NCI-H1436 (cell line): ENCODE results near the gene SPATA16.
"Not testable (repeated sequence)": the region's sequence is repeated elsewhere in the genome, so short reads cannot be mapped to it uniquely, and the experiment has no call there.

Experiments used
- DNase-seq: peaks from one replicate; lab custom pipeline; 2025; lab: John Stamatoyannopoulos, UW

SPATA16 gene

GRCh38 chr3:172939651-172940293, 201.3 kb downstream of the SPATA16 start:
- no peak for DNase-seq

- DNase-seq: no peak
Measured at GRCh38 chr3:172938788-172939187, 202.2 kb downstream of the SPATA16 start.

- DNase-seq: no peak
Measured at GRCh38 chr3:172931746-172932285, 209.2 kb downstream of the SPATA16 start.

- DNase-seq: no peak
Measured at GRCh38 chr3:172929451-172929850, 211.6 kb downstream of the SPATA16 start.

GRCh38 chr3:172924546-172924945, 216.5 kb downstream of the SPATA16 start:
- no peak for DNase-seq

- no peak for DNase-seq
Measured at GRCh38 chr3:172919297-172919683, 221.7 kb downstream of the SPATA16 start.

- DNase-seq: no peak
Measured at GRCh38 chr3:172918568-172919296, 222.3 kb downstream of the SPATA16 start.

GRCh38 chr3:172918165-172918564, 222.9 kb downstream of the SPATA16 start:
- peak; percentile 63 for DNase-seq

- peak; percentile 50 for DNase-seq
Measured at GRCh38 chr3:172915911-172916514, 225.0 kb downstream of the SPATA16 start.

- no peak for DNase-seq
Measured at GRCh38 chr3:172914854-172915253, 226.2 kb downstream of the SPATA16 start.

- DNase-seq: no peak
Measured at GRCh38 chr3:172913911-172914655, 227.0 kb downstream of the SPATA16 start.

- DNase-seq: no peak
Measured at GRCh38 chr3:172911142-172911541, 229.9 kb downstream of the SPATA16 start.

- peak; percentile 39 for DNase-seq
Measured at GRCh38 chr3:172908771-172909270, 232.2 kb downstream of the SPATA16 start.

GRCh38 chr3:172905451-172905850, 235.6 kb downstream of the SPATA16 start:
- no peak for DNase-seq

GRCh38 chr3:172904711-172905373, 236.2 kb downstream of the SPATA16 start:
- DNase-seq: no peak

GRCh38 chr3:172903642-172904320, 237.3 kb downstream of the SPATA16 start:
- no peak for DNase-seq

- no peak for DNase-seq
Measured at GRCh38 chr3:172892158-172892557, 248.9 kb downstream of the SPATA16 start.

GRCh38 chr3:172885704-172886103, 255.3 kb downstream of the SPATA16 start:
- DNase-seq: no peak

GRCh38 chr3:172882563-172882962, 258.5 kb downstream of the SPATA16 start:
- DNase-seq: no peak

GRCh38 chr3:172879381-172879780, 261.7 kb downstream of the SPATA16 start:
- not testable (repeated sequence) for DNase-seq

- peak; percentile 20 for DNase-seq
Measured at GRCh38 chr3:172877011-172877410, 264.0 kb downstream of the SPATA16 start.
